HepG2 (cell line): Measurements from ENCODE around the gene BAG3.

Experiments used
- CTCF ChIP-seq: sonication (generic); formaldehyde crosslinking; IDR thresholded peaks from 2 replicates; pipeline ENCODE4 v1.5.0; 2020; ENCODE audit warnings: mild to moderate bottlenecking, missing genetic modification reagents, moderate library complexity
- EZH2 ChIP-seq: conservative IDR thresholded peaks from 2 replicates; pipeline ENCODE4 v1.6.1; 2012; ENCODE audit warnings: mild to moderate bottlenecking, low read depth, low read length, moderate library complexity
- FOXA3 ChIP-seq: IDR thresholded peaks from 2 replicates; pipeline ENCODE4 v1.6.1; 2016; ENCODE audit warnings: missing genetic modification reagents, missing compliant biosample characterization
- HBP1 ChIP-seq: IDR thresholded peaks from 2 replicates; pipeline ENCODE4 v1.6.1; 2016; ENCODE audit warnings: low read depth, control low read depth
- HCFC1 ChIP-seq: fragments of 150-350 bp; IDR thresholded peaks from 2 replicates; pipeline ENCODE4 v1.6.1; 2014; ENCODE audit warnings: low read depth, low read length
- POLR2AphosphoS2 ChIP-seq: IDR thresholded peaks from 2 replicates; pipeline ENCODE4 v1.6.1; 2011; ENCODE audit warnings: low read depth, low read length, improper control_type of control experiment
- RFX5 ChIP-seq: IDR thresholded peaks from 2 replicates; pipeline ENCODE4 v1.6.1; 2011; ENCODE audit warnings: low read depth, low read length, improper control_type of control experiment
- RNF2 ChIP-seq: fragments of 450-650 bp; conservative IDR thresholded peaks from 2 replicates; pipeline ENCODE4 v1.6.1; 2016; ENCODE audit warnings: low read depth
- ZBTB21 ChIP-seq: sonication (generic); formaldehyde crosslinking; IDR thresholded peaks from 2 replicates; pipeline ENCODE4 v1.4.0; 2020; ENCODE audit warnings: missing genetic modification reagents
- ZBTB8A ChIP-seq: sonication (generic); formaldehyde crosslinking; IDR thresholded peaks from 2 replicates; pipeline ENCODE4 v1.4.0; 2020; ENCODE audit warnings: mild to moderate bottlenecking, low read depth, missing genetic modification reagents, borderline replicate concordance
- ZNF333 ChIP-seq: sonication (generic); formaldehyde crosslinking; IDR thresholded peaks from 2 replicates; pipeline ENCODE4 v1.4.0; 2020; ENCODE audit warnings: mild to moderate bottlenecking, missing genetic modification reagents, borderline replicate concordance
- TF ChIP-seq, protein P1 (sequence below): sonication (generic); formaldehyde crosslinking; IDR thresholded peaks from 2 replicates; pipeline ENCODE4 v1.4.0; 2020; ENCODE audit warnings: missing genetic modification reagents, borderline replicate concordance
- TF ChIP-seq, protein P2 (sequence below): sonication (generic); formaldehyde crosslinking; IDR thresholded peaks from 2 replicates; pipeline ENCODE4 v1.5.0; 2020; ENCODE audit warnings: mild to moderate bottlenecking, missing genetic modification reagents, borderline replicate concordance

GRCh38 chr10:119725517-119725827, 74.3 kb downstream of the BAG3 start:
- TF ChIP-seq HBP1: no peak; the same call in 1 of the 2 replicates
- TF ChIP-seq, protein P1, sequence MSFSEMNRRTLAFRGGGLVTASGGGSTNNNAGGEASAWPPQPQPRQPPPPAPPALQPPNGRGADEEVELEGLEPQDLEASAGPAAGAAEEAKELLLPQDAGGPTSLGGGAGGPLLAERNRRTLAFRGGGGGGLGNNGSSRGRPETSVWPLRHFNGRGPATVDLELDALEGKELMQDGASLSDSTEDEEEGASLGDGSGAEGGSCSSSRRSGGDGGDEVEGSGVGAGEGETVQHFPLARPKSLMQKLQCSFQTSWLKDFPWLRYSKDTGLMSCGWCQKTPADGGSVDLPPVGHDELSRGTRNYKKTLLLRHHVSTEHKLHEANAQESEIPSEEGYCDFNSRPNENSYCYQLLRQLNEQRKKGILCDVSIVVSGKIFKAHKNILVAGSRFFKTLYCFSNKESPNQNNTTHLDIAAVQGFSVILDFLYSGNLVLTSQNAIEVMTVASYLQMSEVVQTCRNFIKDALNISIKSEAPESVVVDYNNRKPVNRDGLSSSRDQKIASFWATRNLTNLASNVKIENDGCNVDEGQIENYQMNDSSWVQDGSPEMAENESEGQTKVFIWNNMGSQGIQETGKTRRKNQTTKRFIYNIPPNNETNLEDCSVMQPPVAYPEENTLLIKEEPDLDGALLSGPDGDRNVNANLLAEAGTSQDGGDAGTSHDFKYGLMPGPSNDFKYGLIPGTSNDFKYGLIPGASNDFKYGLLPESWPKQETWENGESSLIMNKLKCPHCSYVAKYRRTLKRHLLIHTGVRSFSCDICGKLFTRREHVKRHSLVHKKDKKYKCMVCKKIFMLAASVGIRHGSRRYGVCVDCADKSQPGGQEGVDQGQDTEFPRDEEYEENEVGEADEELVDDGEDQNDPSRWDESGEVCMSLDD (CRISPR knock-in tag): no peak; the same call in 1 of the 2 replicates
- no peak for TF ChIP-seq EZH2
- TF ChIP-seq CTCF (CRISPR knock-in tag): peak; percentile 30
- TF ChIP-seq HCFC1: no peak
- TF ChIP-seq FOXA3 (CRISPR knock-in tag): 0 out of 2 replicates have a peak, but pooled peaks have one; percentile 3
- TF ChIP-seq POLR2AphosphoS2: no peak
- TF ChIP-seq ZBTB8A (CRISPR knock-in tag): no peak
- TF ChIP-seq, protein P2, sequence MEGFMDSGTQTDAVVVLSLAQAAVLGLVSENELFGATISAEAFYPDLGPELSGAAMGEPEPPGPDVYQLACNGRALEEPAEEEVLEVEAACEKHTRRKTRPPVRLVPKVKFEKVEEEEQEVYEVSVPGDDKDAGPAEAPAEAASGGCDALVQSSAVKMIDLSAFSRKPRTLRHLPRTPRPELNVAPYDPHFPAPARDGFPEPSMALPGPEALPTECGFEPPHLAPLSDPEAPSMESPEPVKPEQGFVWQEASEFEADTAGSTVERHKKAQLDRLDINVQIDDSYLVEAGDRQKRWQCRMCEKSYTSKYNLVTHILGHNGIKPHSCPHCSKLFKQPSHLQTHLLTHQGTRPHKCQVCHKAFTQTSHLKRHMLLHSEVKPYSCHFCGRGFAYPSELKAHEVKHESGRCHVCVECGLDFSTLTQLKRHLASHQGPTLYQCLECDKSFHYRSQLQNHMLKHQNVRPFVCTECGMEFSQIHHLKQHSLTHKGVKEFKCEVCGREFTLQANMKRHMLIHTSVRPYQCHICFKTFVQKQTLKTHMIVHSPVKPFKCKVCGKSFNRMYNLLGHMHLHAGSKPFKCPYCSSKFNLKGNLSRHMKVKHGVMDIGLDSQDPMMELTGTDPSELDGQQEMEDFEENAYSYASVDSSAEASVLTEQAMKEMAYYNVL (CRISPR knock-in tag): peak; percentile 78; the same call in 1 of the 2 replicates
- TF ChIP-seq ZBTB21: no peak
- TF ChIP-seq RNF2: no peak
- TF ChIP-seq RFX5: no peak
- no peak for TF ChIP-seq ZNF333
